ENCODE measurements around the gene PTPRM.

PTPRM gene

GRCh38 chr18:7567474-7568425 lies 634 bp downstream of the PTPRM start:
- peak; percentile 9 to 50 for DNase-seq

DNA sequence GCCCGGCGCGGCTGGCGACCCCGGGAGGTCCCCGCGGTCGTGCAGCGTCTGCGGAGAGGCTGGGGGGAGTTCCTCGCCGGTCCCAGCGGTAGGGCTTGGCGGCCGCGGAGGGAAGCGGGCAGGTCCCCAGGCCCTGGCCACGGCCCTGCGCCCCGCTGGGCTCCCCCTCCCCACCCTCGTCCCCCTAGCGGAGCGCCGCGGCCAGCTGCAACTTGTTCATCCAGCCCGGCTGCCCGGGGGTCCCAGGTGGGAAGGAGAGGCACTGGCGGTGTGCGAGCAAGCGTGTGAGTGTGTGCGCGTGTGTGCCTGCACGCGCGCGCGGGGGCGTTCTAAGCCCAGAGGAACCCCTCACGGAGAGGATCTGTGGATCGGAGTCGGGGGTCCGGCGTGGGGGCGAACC lies 1.3 kb downstream of the PTPRM start:
- peak in 1 of 2 experiments; percentile 51 for DNase-seq

DNA sequence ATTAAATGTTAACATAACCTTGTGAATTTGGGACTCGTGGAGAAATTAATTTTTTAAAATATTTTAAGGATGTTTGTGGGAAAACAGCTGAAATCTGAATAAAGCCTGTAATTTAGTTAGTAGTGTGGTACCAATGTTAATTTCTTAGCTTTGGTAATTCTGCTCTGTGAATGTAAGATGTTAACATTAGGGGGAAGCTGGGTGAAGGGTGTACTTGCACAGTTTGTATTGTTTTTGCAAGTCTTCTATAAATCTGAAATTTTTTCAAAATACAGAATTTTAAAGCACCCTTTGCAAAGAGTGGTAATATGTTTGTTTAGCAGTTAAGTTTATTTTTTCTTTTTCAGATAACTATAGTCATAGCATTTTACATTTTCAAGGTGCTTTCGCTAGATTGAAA lies 4.5 kb downstream of the PTPRM start:
- DNase-seq: no peak

DNA sequence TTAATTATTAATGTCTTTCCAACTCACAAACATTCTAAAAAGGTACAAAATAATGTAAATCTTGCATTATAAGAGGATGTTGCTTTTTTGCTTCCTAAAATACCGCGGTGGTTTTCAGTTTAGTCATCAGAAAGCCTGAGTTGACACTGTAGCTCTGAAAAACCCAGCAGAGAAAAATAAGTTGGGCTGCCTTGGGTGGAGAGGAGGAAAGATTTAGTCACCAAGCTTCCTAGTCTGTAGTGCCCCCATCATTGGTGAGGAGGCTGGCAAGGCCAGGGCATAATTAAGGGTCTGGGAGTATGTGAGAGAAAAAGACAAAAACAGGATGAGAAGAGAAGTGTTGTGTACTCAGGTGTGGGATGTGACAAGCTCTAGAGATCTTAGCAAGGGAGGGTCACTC lies 5.7 kb downstream of the PTPRM start:
- DNase-seq: no peak

- DNase-seq: no peak
Observed at GRCh38 chr18:7575465-7576028, 8.4 kb downstream of the PTPRM start.

DNA sequence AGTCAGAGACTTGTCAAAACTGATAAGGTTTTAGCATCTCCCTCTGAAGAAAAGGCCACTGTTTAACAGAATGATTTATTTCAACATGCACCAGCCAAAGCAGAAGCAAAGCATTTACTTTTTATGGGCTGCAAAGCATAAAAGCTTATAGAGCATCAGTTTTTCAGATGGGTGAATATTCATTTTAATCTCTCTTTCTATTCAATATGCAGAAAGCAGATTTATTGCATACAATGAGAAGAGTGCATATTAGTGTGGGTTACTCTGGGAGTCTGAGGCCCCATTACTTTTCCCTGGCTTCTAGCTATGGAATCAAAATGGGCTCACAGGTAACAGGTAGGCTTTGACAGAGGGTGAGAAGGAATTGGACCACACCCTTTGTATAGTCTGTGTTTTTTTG lies 9.0 kb downstream of the PTPRM start:
- no peak for DNase-seq

DNA sequence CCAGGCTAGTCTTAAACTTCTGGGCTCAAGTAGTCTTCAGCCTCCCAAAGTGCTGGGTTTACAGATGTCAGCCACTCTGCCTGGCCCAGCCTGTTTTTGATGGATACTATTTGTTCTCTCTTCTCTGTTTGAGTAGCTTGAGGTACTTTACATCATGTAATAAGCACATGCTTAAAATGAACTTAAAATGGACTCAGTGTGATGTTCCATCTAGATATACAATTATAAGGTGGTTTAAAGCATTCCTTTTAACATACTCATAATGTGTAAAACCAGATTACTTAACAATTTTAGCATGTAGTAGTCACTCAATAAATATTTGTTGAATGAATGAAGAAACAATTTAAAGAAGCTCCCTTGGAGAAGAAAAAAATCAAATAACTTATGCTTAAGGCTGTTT lies 9.6 kb downstream of the PTPRM start:
- DNase-seq: peak in 1 of 2 experiments; percentile 33

DNA sequence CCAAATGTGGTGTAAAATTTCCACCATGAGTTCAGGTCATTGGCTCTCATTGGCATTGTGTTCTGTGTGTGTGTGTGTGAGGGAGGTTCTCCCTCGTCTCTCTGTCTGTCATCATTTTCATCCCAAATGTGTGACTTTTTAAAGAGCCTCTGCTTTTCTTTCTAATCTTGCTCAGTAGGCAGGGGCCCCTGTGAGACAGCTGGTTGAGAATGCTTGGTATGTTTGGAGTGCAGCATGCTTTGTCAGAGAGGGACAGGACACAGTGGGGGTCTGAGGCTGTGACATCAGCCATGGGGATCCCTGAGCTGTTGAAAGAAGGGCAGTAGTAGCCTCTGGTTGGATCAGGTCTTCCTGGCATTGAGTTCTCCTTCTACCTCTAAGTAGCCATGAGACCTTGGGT lies 10.6 kb downstream of the PTPRM start:
- peak in 1 of 2 experiments; percentile 15 for DNase-seq

DNA sequence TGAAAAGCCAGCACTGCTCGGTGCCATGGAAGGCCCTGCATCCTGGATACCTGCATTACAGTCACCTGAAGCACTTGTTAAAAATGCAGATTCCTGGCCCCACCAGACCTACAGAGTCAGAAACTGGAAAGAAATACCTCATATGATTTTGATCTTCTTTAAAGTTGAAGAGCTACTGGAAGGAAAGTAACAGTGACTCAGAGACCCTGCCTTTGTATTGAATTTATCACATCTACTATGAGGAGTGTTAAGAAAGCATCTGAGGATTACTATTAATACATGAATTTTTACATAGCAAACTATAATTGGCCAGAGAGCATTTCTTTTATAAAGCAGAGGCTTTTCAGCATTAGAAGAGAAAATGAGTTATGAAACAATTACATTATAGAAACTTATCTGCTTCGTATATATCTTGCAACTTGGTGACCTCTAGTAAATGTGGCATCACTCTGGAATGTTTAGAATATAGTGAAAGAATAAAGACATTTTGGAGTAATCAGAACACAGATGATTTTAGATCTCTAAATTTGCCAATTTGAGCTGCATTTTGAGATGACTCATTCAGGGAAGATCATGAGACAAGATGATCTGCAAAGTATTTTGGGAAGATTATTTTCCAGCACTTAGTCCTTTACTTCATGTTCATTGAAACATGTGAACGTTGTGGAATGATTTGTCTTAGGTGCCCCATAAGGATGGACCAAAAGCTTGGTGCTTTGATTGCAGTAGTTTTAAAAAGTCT lies 12.2 kb downstream of the PTPRM start:
- no peak for DNase-seq

- no peak for DNase-seq
Observed at GRCh38 chr18:7579918-7580542, 12.9 kb downstream of the PTPRM start.

DNA sequence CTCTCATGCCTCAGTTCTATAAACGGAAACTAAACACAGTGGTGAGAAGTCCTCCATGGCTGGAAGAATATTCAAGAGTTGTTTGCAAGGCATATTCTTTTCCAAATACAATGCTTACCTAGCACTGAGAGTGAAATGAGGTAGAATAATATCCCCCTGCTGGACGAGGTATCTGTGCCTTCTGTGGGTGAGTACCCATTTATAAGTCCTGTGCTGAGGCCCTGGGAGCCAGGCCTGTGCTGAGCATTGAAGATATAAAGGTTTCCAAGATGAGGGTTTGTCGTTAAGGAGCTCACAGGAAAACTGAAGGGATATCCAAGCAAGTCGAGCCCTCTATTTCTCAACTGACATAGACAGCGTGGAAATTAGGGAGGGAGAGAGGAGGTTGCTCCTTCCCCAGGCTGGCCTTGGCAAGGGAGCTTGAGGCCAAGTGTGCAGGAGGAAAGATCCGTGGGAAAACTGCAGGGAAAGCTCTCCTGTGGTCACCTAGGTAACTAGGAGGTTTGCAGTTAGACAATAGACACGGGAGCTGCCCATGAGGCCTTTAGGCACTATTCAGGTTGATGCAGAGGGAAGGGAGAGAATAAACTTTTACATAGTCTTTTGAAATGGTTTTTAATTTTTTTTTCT lies 17.6 kb downstream of the PTPRM start:
- no peak for DNase-seq

- no peak for DNase-seq
Observed at GRCh38 chr18:7585276-7585670, 18.2 kb downstream of the PTPRM start.

GRCh38 chr18:7586379-7586778 lies 19.3 kb downstream of the PTPRM start:
- DNase-seq: no peak

GRCh38 chr18:7590826-7591560 lies 23.9 kb downstream of the PTPRM start:
- peak in 1 of 2 experiments; percentile 68 for DNase-seq

GRCh38 chr18:7592305-7593071 lies 25.4 kb downstream of the PTPRM start:
- DNase-seq: peak in 1 of 2 experiments; percentile 7

GRCh38 chr18:7593218-7593819 lies 26.2 kb downstream of the PTPRM start:
- no peak for DNase-seq

GRCh38 chr18:7596147-7596546 lies 29.0 kb downstream of the PTPRM start:
- DNase-seq: no peak

- DNase-seq: no peak
Observed at GRCh38 chr18:7597500-7597899, 30.4 kb downstream of the PTPRM start.

GRCh38 chr18:7598167-7599047 lies 31.3 kb downstream of the PTPRM start:
- no peak for DNase-seq

GRCh38 chr18:7600036-7600435 lies 32.9 kb downstream of the PTPRM start:
- DNase-seq: no peak

All from NCI-H524 (cell line).